SK-N-SH treated with all-trans-retinoic acid at 6 μM for 48 hours (cell line): ENCODE results near the gene RBM39.

Source experiments
- BACH2 ChIP-seq: fragments of 250-450 bp; sonication (Bioruptor Pico); IDR thresholded peaks from 2 replicates; pipeline ENCODE4 v1.9.0; 2021; ENCODE audit warnings: mild to moderate bottlenecking, borderline replicate concordance
- ESRRG ChIP-seq: fragments of 250-450 bp; sonication (Bioruptor Pico); IDR thresholded peaks from 2 replicates; pipeline ENCODE4 v1.6.1; 2021; ENCODE audit warnings: mild to moderate bottlenecking
- OSR1 ChIP-seq: fragments of 250-450 bp; sonication (Bioruptor Pico); IDR thresholded peaks from 2 replicates; pipeline ENCODE4 v1.8.0; 2022; ENCODE audit warnings: moderate library complexity, mild to moderate bottlenecking, inconsistent platforms
- PPARA ChIP-seq: fragments of 250-450 bp; sonication (Bioruptor Pico); IDR thresholded peaks from 2 replicates; pipeline ENCODE4 v1.5.0; 2020; ENCODE audit warnings: mild to moderate bottlenecking, borderline replicate concordance
- RARB ChIP-seq: fragments of 250-450 bp; sonication (Bioruptor Pico); IDR thresholded peaks from 2 replicates; pipeline ENCODE4 v1.8.0; 2021; ENCODE audit warnings: mild to moderate bottlenecking, moderate library complexity
- SNAI2 ChIP-seq: fragments of 250-450 bp; sonication (Bioruptor Pico); IDR thresholded peaks from 2 replicates; pipeline ENCODE4 v1.5.0; 2020; ENCODE audit warnings: mild to moderate bottlenecking, moderate library complexity
- TOX ChIP-seq: fragments of 250-450 bp; sonication (Bioruptor Pico); IDR thresholded peaks from 2 replicates; pipeline ENCODE4 v1.8.0; 2021; ENCODE audit warnings: mild to moderate bottlenecking, moderate library complexity, borderline replicate concordance
- ZC3H10 ChIP-seq: fragments of 250-450 bp; sonication (Bioruptor Pico); IDR thresholded peaks from 2 replicates; pipeline ENCODE4 v1.5.1; 2021; ENCODE audit warnings: mild to moderate bottlenecking, moderate library complexity
- ZFP3 ChIP-seq: fragments of 250-450 bp; sonication (Bioruptor Pico); IDR thresholded peaks from 2 replicates; pipeline ENCODE4 v1.5.0; 2020; ENCODE audit warnings: mild to moderate bottlenecking, moderate library complexity
- ZFP30 ChIP-seq: fragments of 450-650 bp; formaldehyde crosslinking; IDR thresholded peaks from 2 replicates; pipeline ENCODE4 v1.5.0; 2022; ENCODE audit warnings: mild to moderate bottlenecking, moderate library complexity
- ZNF70 ChIP-seq: fragments of 450-650 bp; formaldehyde crosslinking; IDR thresholded peaks from 2 replicates; pipeline ENCODE4 v1.5.0; 2020; ENCODE audit warnings: mild to moderate bottlenecking, moderate library complexity
- TF ChIP-seq, protein P1 (sequence below): fragments of 250-450 bp; sonication (Bioruptor Pico); IDR thresholded peaks from 2 replicates; pipeline ENCODE4 v1.8.0; 2020; ENCODE audit warnings: mild to moderate bottlenecking, moderate library complexity, borderline replicate concordance
- TF ChIP-seq, protein P2 (sequence below): fragments of 250-450 bp; sonication (Bioruptor Pico); IDR thresholded peaks from 2 replicates; pipeline ENCODE4 v1.5.1; 2020; ENCODE audit warnings: low read depth, mild to moderate bottlenecking, moderate library complexity
- TF ChIP-seq, protein P3 (sequence below): fragments of 250-450 bp; sonication (Bioruptor Pico); IDR thresholded peaks from 2 replicates; pipeline ENCODE4 v1.5.0; 2020; ENCODE audit warnings: mild to moderate bottlenecking, moderate library complexity

DNA sequence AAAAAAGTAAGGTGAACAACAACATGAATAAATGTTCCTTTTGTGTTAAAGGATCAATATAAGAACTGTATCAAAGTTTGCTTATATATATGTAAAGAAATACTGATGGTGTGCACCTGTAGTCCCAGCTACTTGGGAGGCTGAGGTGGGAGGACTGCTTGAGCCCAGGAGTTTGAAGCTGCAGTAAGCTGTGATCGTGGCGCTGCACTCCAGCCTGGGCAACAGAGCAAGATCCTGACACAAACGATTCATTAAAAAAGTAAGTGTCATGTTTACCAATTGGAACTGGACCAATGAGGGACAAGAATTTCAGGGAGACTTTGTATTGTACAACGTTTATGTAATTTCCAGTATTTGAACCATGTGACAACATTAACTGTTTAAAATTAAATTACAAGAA is 24.8 kb upstream of the RBM39 start:
- TF ChIP-seq ZC3H10 (CRISPR knock-in tag) = no peak
- no peak for TF ChIP-seq RARB
- no peak for TF ChIP-seq ZFP3 (CRISPR knock-in tag)
- no peak for TF ChIP-seq ZNF70 (CRISPR knock-in tag)
- TF ChIP-seq SNAI2 (CRISPR knock-in tag) = no peak
- TF ChIP-seq, protein P1, sequence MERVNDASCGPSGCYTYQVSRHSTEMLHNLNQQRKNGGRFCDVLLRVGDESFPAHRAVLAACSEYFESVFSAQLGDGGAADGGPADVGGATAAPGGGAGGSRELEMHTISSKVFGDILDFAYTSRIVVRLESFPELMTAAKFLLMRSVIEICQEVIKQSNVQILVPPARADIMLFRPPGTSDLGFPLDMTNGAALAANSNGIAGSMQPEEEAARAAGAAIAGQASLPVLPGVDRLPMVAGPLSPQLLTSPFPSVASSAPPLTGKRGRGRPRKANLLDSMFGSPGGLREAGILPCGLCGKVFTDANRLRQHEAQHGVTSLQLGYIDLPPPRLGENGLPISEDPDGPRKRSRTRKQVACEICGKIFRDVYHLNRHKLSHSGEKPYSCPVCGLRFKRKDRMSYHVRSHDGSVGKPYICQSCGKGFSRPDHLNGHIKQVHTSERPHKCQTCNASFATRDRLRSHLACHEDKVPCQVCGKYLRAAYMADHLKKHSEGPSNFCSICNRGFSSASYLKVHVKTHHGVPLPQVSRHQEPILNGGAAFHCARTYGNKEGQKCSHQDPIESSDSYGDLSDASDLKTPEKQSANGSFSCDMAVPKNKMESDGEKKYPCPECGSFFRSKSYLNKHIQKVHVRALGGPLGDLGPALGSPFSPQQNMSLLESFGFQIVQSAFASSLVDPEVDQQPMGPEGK = no peak
- TF ChIP-seq TOX (CRISPR knock-in tag) = no peak
- no peak for TF ChIP-seq ESRRG (CRISPR knock-in tag)
- no peak for TF ChIP-seq PPARA (CRISPR knock-in tag)
- TF ChIP-seq, protein P2, sequence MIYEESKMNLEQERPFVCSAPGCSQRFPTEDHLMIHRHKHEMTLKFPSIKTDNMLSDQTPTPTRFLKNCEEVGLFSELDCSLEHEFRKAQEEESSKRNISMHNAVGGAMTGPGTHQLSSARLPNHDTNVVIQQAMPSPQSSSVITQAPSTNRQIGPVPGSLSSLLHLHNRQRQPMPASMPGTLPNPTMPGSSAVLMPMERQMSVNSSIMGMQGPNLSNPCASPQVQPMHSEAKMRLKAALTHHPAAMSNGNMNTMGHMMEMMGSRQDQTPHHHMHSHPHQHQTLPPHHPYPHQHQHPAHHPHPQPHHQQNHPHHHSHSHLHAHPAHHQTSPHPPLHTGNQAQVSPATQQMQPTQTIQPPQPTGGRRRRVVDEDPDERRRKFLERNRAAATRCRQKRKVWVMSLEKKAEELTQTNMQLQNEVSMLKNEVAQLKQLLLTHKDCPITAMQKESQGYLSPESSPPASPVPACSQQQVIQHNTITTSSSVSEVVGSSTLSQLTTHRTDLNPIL = no peak
- TF ChIP-seq, protein P3, sequence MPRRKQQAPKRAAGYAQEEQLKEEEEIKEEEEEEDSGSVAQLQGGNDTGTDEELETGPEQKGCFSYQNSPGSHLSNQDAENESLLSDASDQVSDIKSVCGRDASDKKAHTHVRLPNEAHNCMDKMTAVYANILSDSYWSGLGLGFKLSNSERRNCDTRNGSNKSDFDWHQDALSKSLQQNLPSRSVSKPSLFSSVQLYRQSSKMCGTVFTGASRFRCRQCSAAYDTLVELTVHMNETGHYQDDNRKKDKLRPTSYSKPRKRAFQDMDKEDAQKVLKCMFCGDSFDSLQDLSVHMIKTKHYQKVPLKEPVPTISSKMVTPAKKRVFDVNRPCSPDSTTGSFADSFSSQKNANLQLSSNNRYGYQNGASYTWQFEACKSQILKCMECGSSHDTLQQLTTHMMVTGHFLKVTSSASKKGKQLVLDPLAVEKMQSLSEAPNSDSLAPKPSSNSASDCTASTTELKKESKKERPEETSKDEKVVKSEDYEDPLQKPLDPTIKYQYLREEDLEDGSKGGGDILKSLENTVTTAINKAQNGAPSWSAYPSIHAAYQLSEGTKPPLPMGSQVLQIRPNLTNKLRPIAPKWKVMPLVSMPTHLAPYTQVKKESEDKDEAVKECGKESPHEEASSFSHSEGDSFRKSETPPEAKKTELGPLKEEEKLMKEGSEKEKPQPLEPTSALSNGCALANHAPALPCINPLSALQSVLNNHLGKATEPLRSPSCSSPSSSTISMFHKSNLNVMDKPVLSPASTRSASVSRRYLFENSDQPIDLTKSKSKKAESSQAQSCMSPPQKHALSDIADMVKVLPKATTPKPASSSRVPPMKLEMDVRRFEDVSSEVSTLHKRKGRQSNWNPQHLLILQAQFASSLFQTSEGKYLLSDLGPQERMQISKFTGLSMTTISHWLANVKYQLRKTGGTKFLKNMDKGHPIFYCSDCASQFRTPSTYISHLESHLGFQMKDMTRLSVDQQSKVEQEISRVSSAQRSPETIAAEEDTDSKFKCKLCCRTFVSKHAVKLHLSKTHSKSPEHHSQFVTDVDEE (CRISPR knock-in tag) = no peak
- TF ChIP-seq BACH2 (CRISPR knock-in tag) = no peak
- no peak for TF ChIP-seq ZFP30 (CRISPR knock-in tag)
- no peak for TF ChIP-seq OSR1
